Heart left ventricle (tissue), 16 donors: Measurements from ENCODE around the gene RIOX2. TPM values are rescaled to one million over a fixed set of nuclear protein-coding genes. Genes with fewer than 3 reads are reported as not detected.

Source experiments
- ATAC-seq, 4 donors: fragments of 200-7000 bp; cut with Tn5 transposase; one replicate each; pipeline ENCODE4 v1.9.1; 2020 to 2022; ENCODE audit warnings: moderate library complexity in 4 of 4, mild to moderate bottlenecking in 3 of 4, moderate number of reproducible peaks in 1 of 4
- DNase-seq, 5 donors: peaks; one replicate each; pipeline ENCODE4 v3.0.0-alpha.2; 2020
- H3K27ac ChIP-seq, 12 donors: fragments of 200-600 bp; sonication (generic) in 4 of 12; one replicate each; pipeline versions ENCODE4 v1.5.0 to v1.8.0; 2016 to 2022; ENCODE audit warnings: mild to moderate bottlenecking in 2 of 12
- H3K27me3 ChIP-seq, 9 donors: fragments of 200-600 bp; sonication (generic) in 2 of 9; one replicate each; pipeline versions ENCODE4 v1.5.1 to v1.8.0; 2016 to 2022; ENCODE audit warnings: mild to moderate bottlenecking in 3 of 9
- H3K36me3 ChIP-seq, 9 donors: fragments of 200-600 bp; sonication (generic) in 2 of 9; one replicate each; pipeline versions ENCODE4 v1.5.0 to v1.8.0; 2018 to 2022; ENCODE audit warnings: mild to moderate bottlenecking in 2 of 9
- H3K4me1 ChIP-seq, 12 donors: fragments of 200-600 bp; sonication (generic) in 4 of 12; one replicate each; pipeline versions ENCODE4 v1.5.0 to v1.8.0; 2016 to 2022; ENCODE audit warnings: mild to moderate bottlenecking in 3 of 12
- H3K4me3 ChIP-seq, 12 donors: fragments of 200-600 bp; sonication (generic) in 4 of 12; one replicate each; pipeline versions ENCODE4 v1.5.0 to v1.8.0; 2017 to 2022; ENCODE audit warnings: mild to moderate bottlenecking in 9 of 12, moderate library complexity in 4 of 12
- H3K9me3 ChIP-seq, 12 donors: fragments of 200-600 bp; sonication (generic) in 4 of 12; one replicate each; pipeline versions ENCODE4 v1.5.0 to v1.8.0; 2016 to 2022; ENCODE audit warnings: mild to moderate bottlenecking in 1 of 12
- POLR2A ChIP-seq, 2 donors: fragments of 450-650 bp; IDR thresholded peaks; one replicate each; pipeline ENCODE4 v1.6.1; 2017; ENCODE audit warnings: antibody characterized with exemption in 2 of 2, mild to moderate bottlenecking in 2 of 2, moderate library complexity in 2 of 2
- WGBS, 4 donors: extraction: QIAGEN DNeasy Blood & Tissue Kit in 2 of 4; methylation state at CpG; one replicate each; pipeline versions ENCODE4 v1.1.5 to v1.1.7; 2013 to 2018; 5-methylcytosine and 5-hydroxymethylcytosine counted together
- intact Hi-C, 10 donors: fragments of 100-400 bp; cut with DNase I; formaldehyde crosslinking; loops; one replicate each; pipeline versions ENCODE4 v1.11.1 to v1.14.2; 2022
- polyA plus RNA-seq, 2 donors: library from polyadenylated mRNA; stranded (reverse); fragments of 200-250 nt; gene quantifications; one replicate each; pipeline ENCODE4 v1.2.3, GENCODE V29; 2013
- total RNA-seq, 9 donors: library from RNA; depleted of rRNA in 2 of 9; stranded (reverse); fragments of >200 nt in 2 of 9; fragmentation: NEBNext Ultra II Directional in 3 of 9; extraction: Animal tissue kit (Norgen Biotek cat#: 25700) in 3 of 9; gene quantifications; one replicate each; pipeline versions ENCODE4 v1.1.0 to v1.2.4, GENCODE V29; 2016 to 2023
- TF ChIP-seq, protein P1 (sequence below), 12 donors: fragments of 200-600 bp; sonication (generic) in 4 of 12; IDR thresholded peaks; one replicate each; pipeline versions ENCODE4 v1.5.0 to v1.8.0; 2018 to 2022; ENCODE audit warnings: antibody characterized with exemption in 12 of 12, mild to moderate bottlenecking in 5 of 12
- donor health status: ischemic (EF 13 %, LVEDD 7.1; RV severe dilation, severe dysfunction).
- donor health status: healthy with polysubstance abuse.
- donor health status: DM: no; HTN: yes; CAD: no.
- donor health status: DM: no; HTN: no; CAD: no.
- donor health status: ischemic (EF 25% LVEDD 6.9; RV normal size, moderate dysfunction).
- donor health status: ischemic (EF 25% LVEDD 5.7; RV mildly dilated, moderate dysfunction).
- donor health status: healthy.
- donor health status: DM: yes; HTN: yes; CAD: no.
- donor health status: ischemic (EF 35%, LVEDD 5.7; RV mildly dilated, moderate dysfunction).
- donor health status: nonischemic (EF 11% LVEDD 7.7; RV severe dilation, severe dysfunction).
- donor health status: DM: yes; HTN: yes; CAD: no.
- donor health status: PGD.
- donor health status: ischemic (EF 29% LVEDD 5.4; RV normal size, mild dysfunction).
- donor health status: nonischemic (EF 23%, LVEDD 6.1; RV moderate dilation, normal function).

RIOX2 gene
- total and polyA plus RNA-seq, 11 donors: 8.9 to 15.9 (median 12.1) TPM

DNA sequence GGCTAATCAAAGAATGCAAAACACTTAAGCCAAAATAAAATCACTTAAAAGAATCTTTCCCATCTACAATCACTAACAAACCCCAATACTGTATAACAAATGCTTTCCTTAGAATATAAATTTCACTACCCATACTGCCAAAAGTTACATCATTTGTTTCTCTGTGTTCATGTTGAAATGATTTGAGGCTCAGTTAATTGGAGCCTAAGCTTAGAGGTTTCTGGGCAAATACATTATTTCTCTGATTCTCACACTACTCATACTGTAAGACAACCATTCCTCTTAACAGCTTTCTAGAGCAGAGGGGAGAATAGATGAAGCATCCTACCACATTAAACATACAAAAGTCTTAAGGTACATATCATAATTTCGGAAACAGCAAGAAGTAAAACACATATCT lies 2.1 kb downstream of the RIOX2 start:
- TF ChIP-seq, protein P1, sequence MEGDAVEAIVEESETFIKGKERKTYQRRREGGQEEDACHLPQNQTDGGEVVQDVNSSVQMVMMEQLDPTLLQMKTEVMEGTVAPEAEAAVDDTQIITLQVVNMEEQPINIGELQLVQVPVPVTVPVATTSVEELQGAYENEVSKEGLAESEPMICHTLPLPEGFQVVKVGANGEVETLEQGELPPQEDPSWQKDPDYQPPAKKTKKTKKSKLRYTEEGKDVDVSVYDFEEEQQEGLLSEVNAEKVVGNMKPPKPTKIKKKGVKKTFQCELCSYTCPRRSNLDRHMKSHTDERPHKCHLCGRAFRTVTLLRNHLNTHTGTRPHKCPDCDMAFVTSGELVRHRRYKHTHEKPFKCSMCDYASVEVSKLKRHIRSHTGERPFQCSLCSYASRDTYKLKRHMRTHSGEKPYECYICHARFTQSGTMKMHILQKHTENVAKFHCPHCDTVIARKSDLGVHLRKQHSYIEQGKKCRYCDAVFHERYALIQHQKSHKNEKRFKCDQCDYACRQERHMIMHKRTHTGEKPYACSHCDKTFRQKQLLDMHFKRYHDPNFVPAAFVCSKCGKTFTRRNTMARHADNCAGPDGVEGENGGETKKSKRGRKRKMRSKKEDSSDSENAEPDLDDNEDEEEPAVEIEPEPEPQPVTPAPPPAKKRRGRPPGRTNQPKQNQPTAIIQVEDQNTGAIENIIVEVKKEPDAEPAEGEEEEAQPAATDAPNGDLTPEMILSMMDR (IDR thresholded peaks at IDR 0.05): no peak
- no peak for TF ChIP-seq POLR2A (IDR thresholded peaks at IDR 0.05)
- no peak for DNase-seq
- H3K36me3 ChIP-seq: peaks cover 0 to 15% (median 6%) of the 10 kb centered on the region in 9 donors

DNA sequence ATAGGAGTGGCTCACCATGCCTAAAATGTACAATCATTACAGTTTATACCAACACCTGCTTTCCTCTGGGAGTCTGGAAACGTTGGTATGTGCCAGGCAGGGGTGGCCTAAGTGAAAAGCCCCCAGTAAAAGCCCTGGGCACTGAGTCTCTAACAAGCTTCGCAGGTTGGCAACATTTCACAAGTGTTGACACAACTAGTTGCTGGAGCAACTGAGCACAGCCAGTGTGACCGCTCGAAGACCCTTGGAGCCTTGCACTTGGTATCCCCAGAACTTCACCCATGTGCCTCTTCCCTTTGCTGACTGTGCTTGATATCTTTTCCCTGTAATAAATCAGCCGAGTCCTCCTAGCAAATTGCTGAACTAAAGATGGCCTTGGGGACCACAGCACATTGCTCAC lies 2.7 kb downstream of the RIOX2 start:
- no peak overlapping the region for H3K27ac ChIP-seq
- no peak for ATAC-seq
- no peak overlapping the region for H3K4me3 ChIP-seq
- intact Hi-C loops: no loop called here
- no peak for DNase-seq
- TF ChIP-seq, protein P1 (IDR thresholded peaks at IDR 0.05): no peak
- no peak for TF ChIP-seq POLR2A (IDR thresholded peaks at IDR 0.05)
- WGBS, 4 donors: 64 to 85% (median 81%) methylated on average over 5 of the region's 5 CpGs
- peaks cover 0 to 29% (median 8%) of the 10 kb centered on the region in 12 donors for H3K4me1 ChIP-seq
- no peaks in the 10 kb centered on the region for H3K27me3 ChIP-seq
- H3K9me3 ChIP-seq: no peaks in the 10 kb centered on the region
- H3K36me3 ChIP-seq: peaks cover 0 to 15% (median 6%) of the 10 kb centered on the region in 9 donors

More for the DNA sequence above, 2.1 kb downstream of the RIOX2 start:
- intact Hi-C loops: loop anchor here in 3 of 10 donors (5.0 kb wide), 3 partner anchors 52 to 178 kb away; partner anchors contain the start of gene CRYBG3 (in 3 of the 3)
- H3K27ac ChIP-seq: no peak overlapping the region
- no peak overlapping the region for H3K4me3 ChIP-seq
- 88 to 97% (median 95%) methylated on average over 1 of the region's 1 CpG for WGBS, 4 donors
- peaks cover 0 to 29% (median 8%) of the 10 kb centered on the region in 12 donors for H3K4me1 ChIP-seq
- H3K27me3 ChIP-seq: no peaks in the 10 kb centered on the region
- ATAC-seq: no peak
- no peaks in the 10 kb centered on the region for H3K9me3 ChIP-seq

DNA sequence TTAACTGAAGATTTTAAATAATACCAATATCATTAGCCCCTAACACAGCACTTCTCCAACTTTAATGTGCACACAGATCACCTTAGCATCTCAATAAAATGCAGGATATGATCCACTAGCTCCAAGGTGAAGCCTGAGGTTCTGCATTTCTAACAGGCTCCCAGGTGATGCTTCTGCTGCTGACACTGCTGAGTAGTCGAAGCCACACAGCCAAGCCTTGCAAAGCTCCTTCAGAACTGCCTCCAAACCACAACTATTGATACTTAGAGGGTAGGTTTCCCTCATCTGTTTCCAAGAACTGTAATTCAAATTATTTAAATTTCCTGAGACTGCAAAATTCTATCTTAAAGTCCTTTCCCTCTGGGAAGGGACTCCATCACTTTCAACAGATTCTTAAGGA lies 3.9 kb downstream of the RIOX2 start:
- peaks cover 0 to 29% (median 11%) of the 10 kb centered on the region in 12 donors for H3K4me1 ChIP-seq
- 90 to 99% (median 95%) methylated on average over 1 of the region's 1 CpG for WGBS, 4 donors
- intact Hi-C loops: no loop called here

DNA sequence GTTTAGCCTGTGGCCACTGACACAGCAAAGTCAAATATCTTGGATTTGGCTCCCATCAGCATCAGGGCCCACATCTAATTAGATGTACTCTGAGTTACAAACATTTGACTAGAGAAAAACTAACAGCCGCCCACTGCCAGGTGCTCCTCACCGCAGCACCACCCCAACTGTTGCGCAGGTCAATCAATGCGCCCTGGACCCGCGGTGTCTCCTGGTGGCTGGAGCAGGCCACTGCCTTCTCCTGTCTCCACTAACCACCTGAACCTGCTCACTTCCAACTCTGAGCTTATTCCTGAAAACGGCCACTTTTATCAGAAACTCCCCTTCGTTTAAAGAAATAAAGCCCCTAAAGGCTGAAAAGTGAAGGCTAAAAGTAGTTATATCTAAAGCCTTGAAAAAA lies 4.3 kb downstream of the RIOX2 start:
- DNase-seq (no peak), ATAC-seq (no peak)
- TF ChIP-seq, protein P1 (IDR thresholded peaks at IDR 0.05): no peak
- TF ChIP-seq POLR2A (IDR thresholded peaks at IDR 0.05): no peak
- WGBS, 4 donors: 93 to 96% (median 94%) methylated on average over 8 of the region's 8 CpGs
- H3K4me3 ChIP-seq: no peak overlapping the region
- H3K36me3 ChIP-seq: peaks cover 0 to 20% (median 6%) of the 10 kb centered on the region in 9 donors
- H3K27ac ChIP-seq: no peak overlapping the region
- H3K27me3 ChIP-seq: no peaks in the 10 kb centered on the region
- intact Hi-C loops: no loop called here
- no peaks in the 10 kb centered on the region for H3K9me3 ChIP-seq
- peaks cover 0 to 28% (median 13%) of the 10 kb centered on the region in 12 donors for H3K4me1 ChIP-seq

More for the DNA sequence above, 3.9 kb downstream of the RIOX2 start:
- H3K9me3 ChIP-seq: no peaks in the 10 kb centered on the region
- DNase-seq: no peak
- TF ChIP-seq, protein P1 (IDR thresholded peaks at IDR 0.05): no peak
- no peak for TF ChIP-seq POLR2A (IDR thresholded peaks at IDR 0.05)
- H3K36me3 ChIP-seq: peaks cover 0 to 20% (median 6%) of the 10 kb centered on the region in 9 donors
- no peaks in the 10 kb centered on the region for H3K27me3 ChIP-seq
- H3K4me3 ChIP-seq: no peak overlapping the region
- no peak overlapping the region for H3K27ac ChIP-seq
- no peak for ATAC-seq
